Ammon's horn (tissue), 1 donor: ENCODE measurements around the gene PPP1R3E.
A peak's percentile ranks its signal among the peaks of the same experiment; 100 is the strongest.
"Not testable (repeated sequence)": the region's sequence is repeated elsewhere in the genome, so short reads cannot be mapped to it uniquely, and the experiment has no call there.

Experiments
- DNase-seq: peaks from one replicate; pipeline ENCODE4 v3.0.0-alpha.2; 2016; ENCODE audit warnings: low spot score

PPP1R3E gene

GRCh38 chr14:23302290-23303225, at the start of gene PPP1R3E:
PPP1R3E (minus strand) TSS chr14:23302859; CDS start chr14:23302576, 283 bp downstream.
- DNase-seq: peak; percentile 74

- DNase-seq: peak; percentile 57
These were observed 49.2 kb upstream of the PPP1R3E start for GRCh38 chr14:23351681-23352505.

- no peak for DNase-seq
These were observed 46.6 kb upstream of the PPP1R3E start for GRCh38 chr14:23349156-23349845.

GRCh38 chr14:23348297-23348655, 45.6 kb upstream of the PPP1R3E start:
- no peak for DNase-seq

- no peak for DNase-seq
These were observed 45.0 kb upstream of the PPP1R3E start for GRCh38 chr14:23347406-23348296.

GRCh38 chr14:23346693-23347405, 44.2 kb upstream of the PPP1R3E start:
- no peak for DNase-seq

GRCh38 chr14:23345987-23346692, 43.5 kb upstream of the PPP1R3E start:
- DNase-seq: no peak

- no peak for DNase-seq
These were observed 41.8 kb upstream of the PPP1R3E start for GRCh38 chr14:23344481-23344880.

- DNase-seq: no peak
These were observed 37.0 kb upstream of the PPP1R3E start for GRCh38 chr14:23339506-23340268.

- DNase-seq: no peak
These were observed 33.0 kb upstream of the PPP1R3E start for GRCh38 chr14:23335623-23336022.

GRCh38 chr14:23327947-23328744, 25.5 kb upstream of the PPP1R3E start:
- DNase-seq: peak; percentile 89

- no peak for DNase-seq
These were observed 24.1 kb upstream of the PPP1R3E start for GRCh38 chr14:23326491-23327332.

- DNase-seq: not testable (repeated sequence)
These were observed 23.1 kb upstream of the PPP1R3E start for GRCh38 chr14:23325746-23326145.

GRCh38 chr14:23324993-23325392, 22.3 kb upstream of the PPP1R3E start:
- no peak for DNase-seq

GRCh38 chr14:23324455-23324846, 21.8 kb upstream of the PPP1R3E start:
- no peak for DNase-seq

- no peak for DNase-seq
These were observed 21.3 kb upstream of the PPP1R3E start for GRCh38 chr14:23323838-23324454.
